Lung microvascular endothelial cell (primary cell): Measurements from ENCODE around the gene MYZAP. TPM values are rescaled to one million over a fixed set of nuclear protein-coding genes. Genes with fewer than 3 reads are reported as not detected.
"Not testable (repeated sequence)": the region's sequence is repeated elsewhere in the genome, so short reads cannot be mapped to it uniquely, and the experiment has no call there.

Experiments
- DNase-seq, 2 donors: peaks; one replicate each; pipeline versions ENCODE4 v3.0.0 to v3.0.0-alpha.2; 2010; ENCODE audit warnings: low read depth in 2 of 2
- total RNA-seq: library from RNA; depleted of rRNA; stranded (reverse); fragments of >200 nt; gene quantifications from 2 replicates; pipeline ENCODE4 v1.2.1, GENCODE V29; 2014

Gene MYZAP
- total RNA-seq, 1 donor from 2014 or later: 86.3 TPM

DNA sequence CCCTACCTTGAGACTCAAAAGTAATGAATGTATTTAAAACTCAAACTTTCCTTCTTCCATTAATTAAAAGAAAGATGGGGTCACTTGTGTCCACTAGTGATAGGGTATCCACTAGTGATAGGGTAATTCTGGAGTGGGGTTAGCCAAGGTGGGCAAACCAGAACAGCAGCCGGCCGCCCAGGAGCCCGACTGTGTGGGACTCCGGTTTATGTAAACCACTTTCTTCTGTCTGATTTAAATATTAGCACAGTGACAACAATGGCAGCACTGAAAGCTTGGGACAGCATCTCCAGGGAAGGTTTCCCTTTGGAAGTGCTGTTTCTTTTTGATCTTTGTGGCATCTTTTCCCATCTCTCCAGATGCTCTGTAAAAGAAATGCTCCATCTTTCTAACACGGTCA lies 722 bp downstream of the MYZAP start:
- no peak for DNase-seq

GRCh38 chr15:57592836-57593420 lies 1.2 kb downstream of the MYZAP start:
- peak in 1 of 2 donors; percentile 53 for DNase-seq

DNA sequence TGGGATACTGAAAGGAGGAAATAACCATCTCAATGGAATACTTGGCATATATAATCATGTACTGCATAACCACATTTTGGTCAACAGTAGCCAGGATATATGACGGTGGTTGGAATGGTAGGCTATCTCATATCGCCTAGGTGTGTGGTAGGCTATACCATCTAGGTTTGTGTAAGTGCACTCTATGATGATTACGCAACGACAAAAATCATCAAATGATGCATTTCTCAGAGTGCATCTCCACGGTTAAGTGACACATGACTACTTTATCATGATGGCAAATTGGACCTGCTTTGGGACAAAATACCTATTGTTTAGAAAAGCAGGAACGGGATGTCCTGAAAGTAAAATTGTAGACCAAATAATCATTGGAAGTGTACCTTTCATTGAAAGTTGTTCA lies 2.8 kb downstream of the MYZAP start:
- DNase-seq: no peak

DNA sequence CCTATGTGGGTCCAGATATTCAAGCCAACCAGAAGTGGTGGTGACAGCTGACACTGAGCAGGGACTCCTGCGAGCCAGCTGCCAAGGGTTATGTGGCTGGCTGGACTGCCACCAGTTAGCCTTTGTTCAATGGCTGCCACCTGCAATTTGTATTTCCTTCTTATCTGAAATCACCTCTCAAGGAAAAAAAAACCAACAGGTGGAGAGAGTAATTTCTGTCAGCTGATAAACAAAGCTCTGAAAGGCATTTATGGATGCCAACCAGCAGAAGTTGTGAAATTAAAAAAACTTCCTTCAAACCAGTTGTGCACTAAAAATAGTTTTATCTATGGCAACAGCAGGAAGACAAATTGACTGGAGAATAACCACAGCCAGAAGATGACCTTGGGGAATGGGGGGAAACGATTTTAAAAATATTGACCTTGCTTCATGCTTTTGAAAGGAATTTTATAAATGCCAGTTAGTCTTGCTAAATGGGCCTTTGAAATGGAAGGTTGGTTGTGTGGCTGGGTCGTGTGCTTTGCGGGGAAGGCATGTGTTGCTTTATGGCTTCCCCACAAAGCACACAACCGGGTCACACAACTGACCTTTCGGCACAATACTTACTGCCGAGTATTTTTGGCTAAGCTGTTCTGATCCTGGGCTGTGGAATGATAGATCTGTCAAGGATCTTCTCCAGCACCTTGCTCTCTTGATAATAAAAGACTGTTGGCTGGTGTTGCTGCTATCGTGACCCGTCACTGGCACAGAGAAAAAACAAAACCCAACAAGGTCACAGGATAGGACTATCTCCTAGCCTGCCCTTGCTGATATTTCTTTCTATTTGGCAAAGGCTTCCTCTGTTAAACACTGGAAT lies 3.5 kb downstream of the MYZAP start:
- peak in 1 of 2 donors; percentile 76 for DNase-seq

DNA sequence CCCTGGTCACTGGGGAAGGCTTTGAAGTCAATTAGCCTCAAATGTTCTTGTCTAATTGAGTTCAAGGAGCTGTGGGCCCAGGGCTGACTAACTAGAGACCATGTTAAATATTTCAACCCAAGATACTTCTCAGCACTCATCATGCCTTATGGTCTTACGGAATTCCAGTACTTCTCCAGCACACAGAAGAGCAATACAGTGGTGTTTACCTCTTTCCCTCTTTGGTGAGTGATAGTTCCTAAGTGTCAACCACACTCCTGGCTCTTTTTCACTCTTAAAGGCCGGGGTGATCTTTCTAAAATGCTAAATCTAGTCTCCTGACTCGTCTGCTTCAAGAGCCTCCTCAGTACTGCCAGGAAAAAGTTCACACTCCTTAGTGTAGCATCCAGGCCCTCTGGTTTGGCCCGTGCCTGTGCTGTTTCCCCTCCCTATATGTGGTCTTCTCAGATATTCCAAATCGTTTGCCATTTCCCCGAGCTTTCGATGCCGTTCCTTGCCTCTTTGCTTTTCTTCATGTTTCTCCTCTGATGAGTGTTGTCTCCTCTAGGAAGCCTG lies 4.7 kb downstream of the MYZAP start:
- DNase-seq: no peak

DNA sequence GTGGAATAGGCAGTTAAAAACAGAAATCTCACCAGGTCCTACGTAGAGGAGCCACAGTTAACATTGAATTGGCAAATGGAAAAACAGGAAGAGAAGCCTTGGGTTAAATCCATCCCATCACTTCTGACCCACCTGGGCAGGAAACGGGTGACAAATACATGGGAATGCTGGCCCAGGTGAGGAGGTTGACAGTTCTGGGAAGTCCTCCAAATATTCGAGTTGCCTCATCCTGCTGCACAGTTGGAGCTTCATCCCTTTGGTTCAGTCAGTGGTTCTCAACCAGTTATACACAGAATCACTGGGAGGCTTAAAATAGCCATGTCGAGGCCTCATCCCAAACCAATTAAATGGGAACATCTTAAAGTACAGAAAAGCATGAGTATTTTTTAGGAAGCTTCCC lies 5.3 kb downstream of the MYZAP start:
- peak; percentile 35 to 87 for DNase-seq

DNA sequence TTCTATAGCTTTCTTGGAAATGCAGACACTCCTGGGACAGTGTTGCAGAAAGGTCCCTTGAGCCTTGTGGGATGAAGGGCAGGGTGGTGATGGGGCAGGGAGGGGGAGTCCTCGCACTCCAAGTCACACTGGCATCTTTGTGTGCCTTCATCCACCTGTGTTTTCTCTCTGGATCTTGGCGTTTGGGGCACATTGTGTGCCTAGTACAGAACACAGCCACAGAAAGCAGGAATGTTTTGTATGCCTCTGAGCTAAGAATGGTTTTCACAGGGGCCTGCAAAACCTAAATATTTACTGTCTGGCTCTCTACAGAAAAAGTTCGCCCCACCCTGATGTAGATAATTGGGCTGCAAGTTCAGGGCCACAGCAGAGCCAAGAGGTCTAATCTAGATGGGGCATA lies 5.7 kb downstream of the MYZAP start:
- DNase-seq: no peak

- DNase-seq: peak; percentile 36 to 63
Measured at GRCh38 chr15:57598346-57598745, 6.6 kb downstream of the MYZAP start.

DNA sequence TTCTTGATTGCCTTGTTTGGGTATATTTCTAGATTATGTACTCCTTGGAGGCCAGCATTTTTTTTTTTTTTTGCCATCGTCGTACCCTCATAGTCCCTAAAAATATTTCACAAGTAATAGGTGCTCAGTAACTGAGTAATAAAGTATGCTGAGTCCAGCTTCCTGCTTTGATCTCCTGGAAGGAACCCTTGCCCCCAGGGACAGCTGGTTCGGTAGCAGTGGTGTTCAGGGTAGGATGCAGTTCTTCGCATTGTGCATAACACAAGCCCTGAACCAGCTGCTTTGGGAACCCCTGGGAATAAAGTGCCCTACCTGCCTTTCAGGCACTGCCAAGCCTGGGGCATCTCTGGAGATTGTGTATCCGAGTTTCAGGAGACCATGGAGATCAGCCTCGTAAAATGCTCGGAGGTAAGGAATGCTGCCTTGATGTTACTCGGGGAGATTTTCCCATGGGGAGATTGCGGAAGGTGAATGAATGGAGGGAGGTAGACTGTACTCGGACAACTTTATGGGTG lies 7.6 kb downstream of the MYZAP start:
- no peak for DNase-seq

DNA sequence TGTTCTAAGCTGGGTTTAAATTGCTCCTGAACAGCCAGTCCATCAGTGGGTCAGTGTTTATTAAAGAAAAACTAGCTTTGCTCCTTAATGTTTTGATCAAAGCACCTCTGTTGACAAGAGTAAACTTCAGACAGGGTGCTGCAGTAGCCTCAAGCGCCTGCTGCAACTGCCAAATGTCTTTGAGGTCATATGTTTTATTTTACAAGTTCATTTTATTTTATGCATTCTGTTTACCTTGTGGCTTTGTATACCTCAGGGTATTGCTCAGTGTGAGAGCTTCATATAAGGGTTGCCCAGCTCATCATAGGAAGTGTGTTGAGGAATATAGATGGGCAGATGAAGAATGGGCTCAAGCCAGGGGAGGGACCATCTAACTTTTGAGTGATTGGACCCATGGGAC lies 8.5 kb downstream of the MYZAP start:
- DNase-seq: no peak

DNA sequence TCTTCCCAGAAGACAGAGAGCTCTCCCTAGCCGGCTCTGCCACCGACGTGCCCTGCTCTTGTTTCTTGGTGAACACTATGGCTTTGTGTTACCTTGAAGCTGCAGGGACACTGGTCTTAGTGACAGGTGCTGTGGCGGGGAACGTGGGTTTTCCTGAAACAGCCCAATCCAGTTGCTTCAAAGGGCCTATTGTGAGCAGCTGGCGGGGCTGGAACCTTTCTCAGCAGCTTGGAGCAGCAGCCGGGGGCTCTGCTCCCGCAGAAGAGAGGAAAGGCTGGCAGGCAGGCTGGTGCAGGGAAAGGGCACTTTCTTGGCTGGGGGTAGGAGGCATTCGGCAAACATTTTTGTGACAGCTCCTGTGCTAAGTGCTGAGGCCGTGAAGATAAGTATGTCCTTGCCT lies 12.8 kb downstream of the MYZAP start:
- DNase-seq: no peak

DNA sequence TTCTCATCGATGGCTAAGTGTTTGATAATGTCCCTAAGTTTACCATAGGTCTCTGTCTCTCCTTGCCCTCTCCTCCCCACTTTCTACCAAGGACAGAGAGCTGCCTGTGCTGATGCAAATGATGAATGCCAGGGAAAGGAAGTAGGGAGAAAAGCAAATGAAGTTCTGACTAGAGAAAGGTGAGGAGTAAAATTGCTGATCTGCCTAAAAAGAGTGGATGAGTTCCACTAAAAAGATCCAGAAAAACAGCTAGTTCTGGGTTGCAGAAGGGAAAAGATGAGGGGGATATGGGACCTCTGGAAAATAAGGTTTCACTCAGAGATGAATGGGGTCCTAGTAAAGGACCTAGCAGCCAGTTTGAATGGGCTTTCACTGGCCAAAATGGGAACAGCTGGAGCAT lies 13.8 kb downstream of the MYZAP start:
- DNase-seq: no peak

DNA sequence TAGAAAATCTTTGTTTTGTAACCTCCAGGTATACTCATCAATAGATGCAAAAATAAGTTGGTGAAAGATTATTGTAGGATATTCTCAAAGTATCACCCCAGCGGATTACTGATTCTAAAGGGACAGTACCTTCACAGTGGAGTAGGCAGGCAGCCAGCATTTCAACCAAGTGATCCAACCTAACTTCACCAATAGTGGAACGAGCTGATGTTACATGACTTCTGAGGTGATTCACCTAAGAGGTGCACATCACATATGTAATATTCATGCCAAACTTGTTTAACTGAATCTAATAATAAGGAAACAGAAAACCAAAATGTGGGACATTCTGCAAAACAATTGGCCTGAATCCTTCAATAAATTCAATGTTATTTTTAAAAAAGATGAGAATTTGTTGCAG lies 14.3 kb downstream of the MYZAP start:
- DNase-seq: no peak

DNA sequence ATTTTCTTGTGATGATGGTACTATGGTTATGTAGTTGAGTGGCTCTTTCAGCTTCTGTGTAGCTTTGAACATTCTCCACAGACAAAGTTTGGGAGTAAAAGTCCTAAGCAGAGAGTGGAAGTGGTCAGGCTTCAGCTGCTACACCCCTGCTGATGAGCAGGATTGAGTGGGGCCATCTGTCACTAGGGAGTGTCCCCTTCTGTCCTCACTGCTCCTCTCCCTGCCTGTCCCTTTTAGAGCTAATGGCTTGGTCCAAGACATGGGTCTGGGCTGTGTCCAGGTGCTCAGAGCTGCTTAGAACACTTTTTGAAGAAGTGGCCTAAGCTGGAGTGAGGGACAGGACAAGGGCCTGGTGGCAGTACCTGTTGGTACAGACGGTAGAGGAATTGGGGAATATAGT lies 15.1 kb downstream of the MYZAP start:
- no peak for DNase-seq

- DNase-seq: peak in 1 of 2 donors; percentile 73
Measured at GRCh38 chr15:57607570-57608000, 15.9 kb downstream of the MYZAP start.

GRCh38 chr15:57609805-57610529 lies 18.3 kb downstream of the MYZAP start:
- DNase-seq: peak; percentile 74 to 86

GRCh38 chr15:57611123-57611522 lies 19.4 kb downstream of the MYZAP start:
- no peak for DNase-seq

- peak; percentile 65 to 66 for DNase-seq
Measured at GRCh38 chr15:57611938-57612337, 20.2 kb downstream of the MYZAP start.

GRCh38 chr15:57614241-57614640 lies 22.5 kb downstream of the MYZAP start:
- DNase-seq: no peak

DNA sequence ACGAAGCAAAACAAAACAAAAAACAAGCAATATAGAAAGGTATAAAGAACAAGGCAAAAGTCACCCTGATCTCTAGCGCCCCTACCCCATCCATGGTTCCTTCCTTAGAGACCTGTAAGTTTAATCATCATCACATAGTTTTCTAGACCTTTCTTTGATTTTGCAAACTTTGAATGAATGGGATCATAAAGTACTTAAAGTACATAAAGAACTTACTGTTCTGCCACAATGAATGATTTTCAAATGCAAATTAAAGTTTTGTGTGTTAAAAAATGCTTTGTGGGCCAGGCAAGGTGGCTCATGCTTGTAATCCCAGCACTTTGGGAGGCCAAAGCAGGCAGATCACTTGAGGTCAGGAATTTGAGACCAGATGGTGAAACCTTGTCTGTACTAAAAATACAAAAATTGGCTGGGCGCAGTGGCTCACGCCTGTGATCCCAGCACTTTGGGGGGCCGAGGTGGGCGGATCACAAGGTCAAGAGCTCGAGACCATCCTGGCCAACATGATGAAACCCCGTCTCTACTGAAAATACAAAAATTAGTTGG lies 24.3 kb downstream of the MYZAP start:
- not testable (repeated sequence) for DNase-seq

- DNase-seq: no peak
Measured at GRCh38 chr15:57618325-57618724, 26.6 kb downstream of the MYZAP start.

- no peak for DNase-seq
Measured at GRCh38 chr15:57619746-57620145, 28.0 kb downstream of the MYZAP start.
